OCI-LY1 (cell line): ENCODE results near the gene CACHD1.

ENCODE experiments used
- H2AFZ ChIP-seq: fragments of 200-600 bp; sonication (generic), shearing (Covaris generic); 2 replicates; pipeline ENCODE4 v1.6.0; 2014; ENCODE audit warnings: antibody characterized with exemption, mild to moderate bottlenecking, low read length
- H3F3A ChIP-seq: fragments of 200-600 bp; sonication (generic), shearing (Covaris generic); 2 replicates; pipeline ENCODE4 v1.6.0; 2014; ENCODE audit warnings: mild to moderate bottlenecking, antibody characterized with exemption, low read length, moderate library complexity; ENCODE audit not compliant: insufficient read depth
- H3K27ac ChIP-seq: fragments of 200-600 bp; sonication (generic); 2 replicates; pipeline ENCODE4 v1.5.1; 2014; ENCODE audit warnings: low read length, mixed run types, mild to moderate bottlenecking, low read depth; ENCODE audit not compliant: poor library complexity, severe bottlenecking
- H3K27me3 ChIP-seq: fragments of 200-600 bp; sonication (generic); 2 replicates; pipeline ENCODE4 v1.6.0; 2014; ENCODE audit warnings: antibody characterized with exemption, mild to moderate bottlenecking, low read length, moderate library complexity; ENCODE audit not compliant: insufficient read depth
- H3K36me3 ChIP-seq: fragments of 200-600 bp; sonication (generic); 2 replicates; pipeline ENCODE4 v1.6.1; 2014; ENCODE audit warnings: mild to moderate bottlenecking, antibody characterized with exemption, low read length, moderate library complexity, mixed read lengths; ENCODE audit not compliant: insufficient read depth
- H3K4me1 ChIP-seq: fragments of 200-600 bp; sonication (generic); 2 replicates; pipeline ENCODE4 v1.5.1; 2014; ENCODE audit warnings: mild to moderate bottlenecking, low read length, moderate library complexity; ENCODE audit not compliant: insufficient read depth, severe bottlenecking
- H3K4me2 ChIP-seq: fragments of 200-600 bp; sonication (generic), shearing (Covaris generic); 2 replicates; pipeline ENCODE4 v1.6.1; 2014; ENCODE audit warnings: low read length
- H3K4me3 ChIP-seq: fragments of 200-600 bp; sonication (generic); 2 replicates; pipeline ENCODE4 v1.5.1; 2014; ENCODE audit warnings: low read length, low read depth, mild to moderate bottlenecking, mixed read lengths; ENCODE audit not compliant: poor library complexity, severe bottlenecking
- H3K79me2 ChIP-seq: fragments of 200-600 bp; shearing (Covaris generic); 2 replicates; pipeline ENCODE4 v1.6.1; 2016; ENCODE audit warnings: mixed run types, low read length, mixed read lengths; ENCODE audit not compliant: insufficient read depth
- H3K9ac ChIP-seq: fragments of 200-600 bp; sonication (generic), shearing (Covaris generic); 2 replicates; pipeline ENCODE4 v1.6.1; 2014; ENCODE audit warnings: mild to moderate bottlenecking, low read length, mixed read lengths
- H3K9me2 ChIP-seq: fragments of 200-600 bp; sonication (generic), shearing (Covaris generic); 2 replicates; pipeline ENCODE4 v1.6.1; 2014; ENCODE audit warnings: low read depth, mild to moderate bottlenecking, low read length, mixed read lengths
- H3K9me3 ChIP-seq: fragments of 200-600 bp; shearing (Covaris generic); 2 replicates; pipeline ENCODE4 v1.6.1; 2014; ENCODE audit warnings: low read length, mixed read lengths
- H4K20me1 ChIP-seq: fragments of 200-600 bp; sonication (generic), shearing (Covaris generic); 2 replicates; pipeline ENCODE4 v1.6.0; 2016; ENCODE audit warnings: mild to moderate bottlenecking, low read length; ENCODE audit not compliant: insufficient read depth
- CTCF ChIP-seq: fragments of 200-600 bp; sonication (generic), shearing (Covaris generic); IDR thresholded peaks from 2 replicates; pipeline ENCODE4 v1.5.1; 2017; ENCODE audit warnings: mild to moderate bottlenecking, antibody characterized with exemption, low read length, moderate library complexity, mixed read lengths
- EZH2 ChIP-seq: fragments of 200-600 bp; sonication (generic), shearing (Covaris generic); IDR thresholded peaks from 2 replicates; pipeline ENCODE4 v1.8.0; 2017; ENCODE audit warnings: borderline replicate concordance, mixed run types, mild to moderate bottlenecking, antibody characterized with exemption, low read length, moderate library complexity, mixed read lengths

Gene CACHD1

GRCh38 chr1:64545118-64545843, 75.4 kb downstream of the CACHD1 start:
- H3K9me3 ChIP-seq, result no peaks in the 10 kb centered on the region
- H3K27me3 ChIP-seq, result no peaks in the 10 kb centered on the region
- H3K4me3 ChIP-seq, result no peak overlapping the region
- H3K36me3 ChIP-seq, result no peaks in the 10 kb centered on the region
- H2AFZ ChIP-seq, result no peak overlapping the region
- no peaks in the 10 kb centered on the region for H3K79me2 ChIP-seq
- H4K20me1 ChIP-seq, result no peaks in the 10 kb centered on the region
- H3K9ac ChIP-seq, result no peak overlapping the region
- no peaks in the 10 kb centered on the region for H3K4me1 ChIP-seq
- H3F3A ChIP-seq, result no peaks in the 10 kb centered on the region
- no peak overlapping the region for H3K4me2 ChIP-seq
- TF ChIP-seq EZH2 (no peak), CTCF (no peak)
- no peak overlapping the region for H3K27ac ChIP-seq
- no peaks in the 10 kb centered on the region for H3K9me2 ChIP-seq

GRCh38 chr1:64546013-64546412, 76.1 kb downstream of the CACHD1 start:
- H3K79me2 ChIP-seq, result no peaks in the 10 kb centered on the region
- no peak overlapping the region for H3K27ac ChIP-seq
- H4K20me1 ChIP-seq, result no peaks in the 10 kb centered on the region
- H3K4me2 ChIP-seq, result no peak overlapping the region
- no peak overlapping the region for H2AFZ ChIP-seq
- H3K4me1 ChIP-seq, result no peaks in the 10 kb centered on the region
- no peaks in the 10 kb centered on the region for H3K27me3 ChIP-seq
- no peaks in the 10 kb centered on the region for H3K36me3 ChIP-seq
- no peaks in the 10 kb centered on the region for H3K9me2 ChIP-seq
- H3K4me3 ChIP-seq, result no peak overlapping the region
- no peaks in the 10 kb centered on the region for H3K9me3 ChIP-seq
- H3F3A ChIP-seq, result no peaks in the 10 kb centered on the region
- TF ChIP-seq CTCF (no peak), EZH2 (no peak)
- H3K9ac ChIP-seq, result no peak overlapping the region

- Histone ChIP-seq H4K20me1 (no peaks in the 10 kb centered on the region), H3K9ac (no peak overlapping the region), H3K4me2 (no peak overlapping the region), H3K4me1 (no peaks in the 10 kb centered on the region), H3K9me3 (no peaks in the 10 kb centered on the region), H3K36me3 (no peaks in the 10 kb centered on the region), H3K79me2 (no peaks in the 10 kb centered on the region), H3F3A (no peaks in the 10 kb centered on the region), H3K9me2 (no peaks in the 10 kb centered on the region), H2AFZ (no peak overlapping the region), H3K27me3 (no peaks in the 10 kb centered on the region), H3K27ac (no peak overlapping the region), H3K4me3 (no peak overlapping the region)
- no peak for TF ChIP-seq EZH2
- TF ChIP-seq CTCF, result no peak
Observed at GRCh38 chr1:64549464-64550239, 79.7 kb downstream of the CACHD1 start.
